HepG2 (cell line): ENCODE results near the gene MEX3A. TPM values are rescaled to one million over a fixed set of nuclear protein-coding genes. Genes with fewer than 3 reads are reported as not detected.

ENCODE experiments used
- ATAC-seq: fragments of 200-7000 bp; cut with Tn5 transposase; 3 replicates; pipeline ENCODE4 v1.9.1; 2020; ENCODE audit warnings: mild to moderate bottlenecking, moderate library complexity
- BruUV-seq: library from RNA; stranded (reverse); fragments of 400-500 nt; replicated peaks from 2 replicates; lab custom pipeline; 2021; lab: Mats Ljungman, UMichigan
- CTCF ChIA-PET: fragments of 300-600 bp; formaldehyde crosslinking; extraction: SDS; loops from one replicate; lab custom pipeline; 2021; ENCODE audit warnings: low total read pairs, inconsistent platforms, low intra/inter-chr PET ratio; lab: Yijun Ruan, JAX
- POLR2A ChIA-PET: fragments of 350-600 bp; sonication (Branson Sonifier 250); formaldehyde crosslinking; loops from one replicate; lab custom pipeline; 2020; ENCODE audit warnings: antibody characterized with exemption, inconsistent platforms; lab: Yijun Ruan, JAX
- DNase-seq: peaks from one replicate; pipeline ENCODE4 v3.0.0-alpha.2; 2015; ENCODE audit warnings: low spot score
- FAIRE-seq: peaks from 3 replicates; lab custom pipeline; 2011; peaks lifted over from hg19 to GRCh38; lab: Jason Lieb, UNC
- H2AFZ ChIP-seq: one replicate; pipeline ENCODE4 v1.6.1; 2011; ENCODE audit warnings: low read length, inconsistent platforms
- H3K27ac ChIP-seq: fragments of 300-600 bp; 3 replicates; pipeline ENCODE4 v1.8.0; 2011; ENCODE audit warnings: mixed run types, mild to moderate bottlenecking, mixed read lengths, low read length, inconsistent platforms; ENCODE audit not compliant: insufficient read depth; ENCODE audit errors: extremely low read length
- H3K27me3 ChIP-seq, 2 experiments: fragments of 200-600 bp in 1 of 2; 2 replicates in 1 of 2; 3 replicates in 1 of 2; pipeline versions ENCODE4 v1.6.0 to v1.8.0; 2011; ENCODE audit warnings: low read length in 2 of 2, mild to moderate bottlenecking in 2 of 2, moderate library complexity in 2 of 2, inconsistent platforms in 1 of 2; ENCODE audit not compliant: insufficient read depth in 2 of 2, control insufficient read depth in 1 of 2
- H3K36me3 ChIP-seq, 2 experiments: fragments of 200-600 bp in 1 of 2; replicated peaks in 1 of 2; 2 replicates in 1 of 2; 3 replicates in 1 of 2; pipeline versions ENCODE4 v1.5.1 to v1.8.0; 2011; ENCODE audit warnings: low read length in 2 of 2, inconsistent platforms in 1 of 2; ENCODE audit not compliant: insufficient read depth in 2 of 2, control insufficient read depth in 1 of 2
- H3K4me1 ChIP-seq: 2 replicates; pipeline ENCODE4 v1.5.1; 2012; ENCODE audit warnings: low read length, inconsistent platforms; ENCODE audit not compliant: insufficient read depth
- H3K4me2 ChIP-seq: 2 replicates; pipeline ENCODE4 v1.6.0; 2011; ENCODE audit warnings: low read depth, low read length, inconsistent platforms
- H3K4me3 ChIP-seq, 3 experiments: fragments of 200-600 bp in 1 of 3; sonication (generic), shearing (Covaris generic) in 1 of 3; replicated peaks in 1 of 3; 2 replicates each; pipeline ENCODE4 v1.5.1; 2011 to 2016; ENCODE audit warnings: low read length in 3 of 3, inconsistent platforms in 2 of 3, low read depth in 2 of 3, mild to moderate bottlenecking in 2 of 3, control low read depth in 1 of 3, mixed read lengths in 1 of 3; ENCODE audit not compliant: insufficient read depth in 1 of 3
- H3K79me2 ChIP-seq: one replicate; pipeline ENCODE4 v1.6.1; 2011; ENCODE audit warnings: low read length, inconsistent platforms; ENCODE audit not compliant: insufficient read depth
- H3K9ac ChIP-seq: 2 replicates; pipeline ENCODE4 v1.6.0; 2011; ENCODE audit warnings: mild to moderate bottlenecking, low read depth, low read length, inconsistent platforms; ENCODE audit not compliant: insufficient read depth
- H3K9me3 ChIP-seq: 2 replicates; pipeline ENCODE4 v1.5.1; 2012; ENCODE audit warnings: mild to moderate bottlenecking, low read length
- H4K20me1 ChIP-seq: 2 replicates; pipeline ENCODE4 v1.6.0; 2011; ENCODE audit warnings: inconsistent platforms, mild to moderate bottlenecking, low read length, moderate library complexity; ENCODE audit not compliant: insufficient read depth
- CBX5 ChIP-seq: sonication (generic); formaldehyde crosslinking; IDR thresholded peaks from 2 replicates; pipeline ENCODE4 v1.4.0; 2020; ENCODE audit warnings: missing genetic modification reagents, borderline replicate concordance
- MYNN ChIP-seq: sonication (generic); formaldehyde crosslinking; IDR thresholded peaks from 2 replicates; pipeline ENCODE4 v1.4.0; 2020; ENCODE audit warnings: mild to moderate bottlenecking, low read depth, missing genetic modification reagents
- NFYC ChIP-seq: IDR thresholded peaks from 2 replicates; pipeline ENCODE4 v1.6.1; 2016; ENCODE audit warnings: missing genetic modification reagents, missing compliant biosample characterization
- PRDM10 ChIP-seq: sonication (generic); formaldehyde crosslinking; IDR thresholded peaks from 2 replicates; pipeline ENCODE4 v1.4.0; 2020; ENCODE audit warnings: low read depth, missing genetic modification reagents
- TAF1 ChIP-seq: sonication (generic); formaldehyde crosslinking; IDR thresholded peaks from 2 replicates; pipeline ENCODE4 v1.4.0; 2020; ENCODE audit warnings: missing genetic modification reagents
- ZNF460 ChIP-seq: sonication (generic); formaldehyde crosslinking; IDR thresholded peaks from 2 replicates; pipeline ENCODE4 v1.5.1; 2020; ENCODE audit warnings: missing genetic modification reagents, mild to moderate bottlenecking, borderline replicate concordance
- WGBS: methylation state at CpG from one replicate; pipeline ENCODE4 v1.1.6; 2017; ENCODE audit warnings: low lambda C conversion rate; 5-methylcytosine and 5-hydroxymethylcytosine counted together
- in situ Hi-C: cut with HindIII; loops from 2 replicates; pipeline ENCODE4 v1.10.0; 2017; ENCODE audit warnings: low pct_unique_long_range_greater_than_20kb; ENCODE audit not compliant: extremely low pct_ligation_motif_present
- intact Hi-C: fragments of 100-400 bp; cut with micrococcal nuclease; formaldehyde crosslinking; loops from one replicate; pipeline ENCODE4 v1.10.0; 2022; ENCODE audit not compliant: unreplicated experiment
- polyA plus RNA-seq, 8 experiments: library from polyadenylated mRNA; depleted of rRNA in 3 of 8; stranded (reverse) in 7 of 8; unstranded in 1 of 8; fragments of >200 nt; fragmentation: Illumina TruSeq in 4 of 8; extraction: Trizol in 4 of 8; gene quantifications; 2 replicates each; pipeline versions ENCODE4 v1.2.1 to v1.2.3, GENCODE V29; 2011 to 2016; ENCODE audit warnings: low read depth in 4 of 8, missing spikeins in 1 of 8, mixed read lengths in 1 of 8; ENCODE audit not compliant: insufficient read depth in 1 of 8
- total RNA-seq, 5 experiments: library from RNA; depleted of rRNA; stranded (reverse); fragments of >200 nt; fragmentation: Illumina TruSeq; extraction: Trizol; gene quantifications; 2 replicates each; pipeline ENCODE4 v1.2.3, GENCODE V29; 2016; ENCODE audit warnings: low read depth in 1 of 5

The MEX3A gene
- total and polyA plus RNA-seq, 2 of the 13 experiments (the other 11 are each of a cell fraction or from before 2014, with no cell fraction given), result 7.6 to 9.1 TPM

DNA sequence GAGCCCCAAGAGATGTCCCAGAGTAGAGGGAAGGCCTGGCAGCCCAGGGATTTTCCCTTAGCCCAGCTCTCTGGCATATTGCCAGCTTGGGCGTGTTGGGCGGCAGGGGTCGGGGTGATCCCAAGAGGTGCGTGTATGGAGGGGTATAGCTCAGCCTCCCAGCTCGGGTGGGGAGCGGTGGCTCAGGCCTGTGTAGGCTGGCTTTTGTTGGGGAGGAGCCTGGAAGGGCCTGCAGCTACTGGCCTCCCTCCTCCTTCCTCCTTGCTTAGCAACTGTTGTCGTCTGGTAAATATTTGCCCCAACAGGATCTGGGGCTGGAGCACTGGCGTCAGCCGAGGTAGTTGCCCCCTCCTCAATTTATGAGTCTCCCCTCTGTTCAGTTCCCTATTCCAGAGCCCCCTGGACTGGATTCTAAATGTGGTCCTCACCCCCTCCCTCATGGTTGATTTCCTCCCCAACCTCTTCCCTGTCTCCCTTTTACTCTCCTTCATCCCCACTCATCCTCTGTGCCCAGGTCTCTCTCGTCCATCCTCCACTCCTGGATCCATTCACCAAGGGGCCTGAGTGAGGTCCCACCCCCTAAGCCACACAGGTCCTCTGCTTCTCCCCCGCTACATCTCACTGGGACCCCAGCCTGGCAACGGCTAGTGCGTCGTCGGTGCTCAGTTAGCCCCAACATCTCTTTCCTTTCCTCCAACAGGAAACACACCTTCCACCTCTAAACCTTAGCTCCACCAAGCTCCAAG is 22.0 kb upstream of the MEX3A start (continued):
- no peak for TF ChIP-seq CBX5 (CRISPR knock-in tag)
- TF ChIP-seq PRDM10 (CRISPR knock-in tag), result peak; percentile 53; the same call in 1 of the 2 replicates
- TF ChIP-seq, all 625 proteins: peak for 15

DNA sequence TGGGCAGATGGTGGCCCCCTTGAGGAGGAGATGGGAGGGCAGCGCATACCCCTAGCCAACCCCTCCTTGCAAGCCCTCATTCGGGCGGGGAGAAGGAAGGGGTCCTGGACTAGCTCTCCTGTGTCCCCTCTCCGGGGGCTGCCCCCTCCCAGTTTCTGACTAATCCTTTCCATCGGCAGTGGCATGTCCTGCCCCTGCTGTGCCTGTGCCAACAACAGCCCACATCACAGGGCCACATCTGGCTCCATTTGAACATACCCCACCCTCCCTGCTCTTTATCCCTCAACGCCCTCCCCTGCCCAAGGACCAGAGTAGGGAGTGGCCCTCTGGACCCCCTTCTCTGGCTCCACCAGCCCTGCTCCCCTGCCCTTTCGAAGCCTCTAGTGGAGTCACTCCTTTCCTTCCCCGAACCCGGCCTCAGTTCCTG is 21.3 kb upstream of the MEX3A start:
- Histone ChIP-seq H4K20me1 (no peaks in the 10 kb centered on the region), H3K9me3 (no peaks in the 10 kb centered on the region), H3K79me2 (no peaks in the 10 kb centered on the region), H3K9ac (peak overlapping the region; percentile 79), H3K36me3 (no peaks in the 10 kb centered on the region), H2AFZ (no peak overlapping the region), H3K27ac (peak overlapping the region; percentile 69), H3K4me1 (peaks cover 95% of the 10 kb centered on the region), H3K4me2 (peak overlapping the region; percentile 93), H3K4me3 (peak overlapping the region in 1 of 3 experiments; percentile 74; a peak in 1 of 6 replicates), H3K27me3 (0 out of 5 replicates have a peak, but pooled peaks cover 0 to 8% of the 10 kb centered on the region in 2 experiments)
- in situ Hi-C loops, result no loop called here
- ATAC-seq, result no peak
- DNase-seq, result no peak
- TF ChIP-seq TAF1 (CRISPR knock-in tag), result 0 out of 2 replicates have a peak, but pooled peaks have one; percentile 21
- TF ChIP-seq MYNN, result no peak
- no peak for TF ChIP-seq NFYC
- TF ChIP-seq ZNF460 (CRISPR knock-in tag), result no peak
- intact Hi-C loops, result no loop called here
- ChIA-PET POLR2A (interaction anchor here (1.0 to 6.9 kb wide), 5 partner anchors 12 to 179 kb away, joined by 3 to 84 read pairs (median 56); partner anchors contain the start of genes LMNA and SMG5), CTCF (no interaction called here)
- 74% methylated on average over 9 of the region's 9 CpGs for WGBS
- no TSS peak for BruUV-seq
- FAIRE-seq, result no peak
